ENCODE results near the gene EMB. TPM values are rescaled to one million over a fixed set of nuclear protein-coding genes. Genes with fewer than 3 reads are reported as not detected.
A peak's percentile ranks its signal among the peaks of the same experiment; 100 is the strongest.
"Not testable (repeated sequence)": the region's sequence is repeated elsewhere in the genome, so short reads cannot be mapped to it uniquely, and the experiment has no call there.

The EMB gene
- total RNA-seq (2013): 268 TPM
- polyA plus RNA-seq (100 to 1,000 TPM in 2 of 3 donors, 10 to 100 TPM in 1; 51.9 to 191 (median 131) TPM), polyA minus RNA-seq (63.2 and 115 TPM in 2 replicates), total RNA-seq (86.5 to 323 (median 235) reads per million in 11 experiments)

- peaks cover 60 to 70% of the 10 kb centered on the region in 2 donors for H3K4me1 ChIP-seq (ENCODE audit: control insufficient read depth in 1 of 2, insufficient read depth in 2 of 2, low read length in 2 of 2)
- intact Hi-C loops (cut with micrococcal nuclease): loop anchor here (10.0 kb wide), 2 partner anchors 74 to 224 kb away; partner anchors contain the start of gene PARP8 (in 1 of the 2)
- H3K9ac ChIP-seq (ENCODE audit: insufficient read depth, low read length, poor library complexity, severe bottlenecking): peak within 1 kb of the TSS; percentile 88
- H3K79me2 ChIP-seq (ENCODE audit: insufficient read depth, low read length): peaks cover 70% of the 10 kb centered on the region
- H3K4me1 Mint-ChIP-seq: peaks cover 79% of the 10 kb centered on the region
- peak within 1 kb of the TSS; percentile 90 to 91 for H3K4me3 Mint-ChIP-seq
- peak within 1 kb of the TSS; percentile 77 to 89 for H3K27ac ChIP-seq (ENCODE audit: low read depth in 1 of 2, low read length in 2 of 2)
- H2AFZ ChIP-seq (ENCODE audit: insufficient read depth, low read depth, low read length, poor library complexity, severe bottlenecking): peak within 1 kb of the TSS; percentile 94
- peaks cover 3 to 6% of the 10 kb centered on the region in 2 donors for H3K36me3 Mint-ChIP-seq
- H3K4me3 ChIP-seq (replicated peaks in 1 of 3; ENCODE audit: low read depth in 2 of 3, low read length in 3 of 3): peak within 1 kb of the TSS; percentile 73 to 77 (median 77)
- H3K4me2 ChIP-seq (replicated peaks; ENCODE audit: extremely low read depth, low read length, poor library complexity, severe bottlenecking): peak within 1 kb of the TSS; percentile 74
- WGBS (ENCODE audit: insufficient coverage): under 1% methylated on average over 78 of the region's 80 CpGs
- H3K9me3 Mint-ChIP-seq: no peaks in the 10 kb centered on the region
- no peaks in the 10 kb centered on the region for H3K27me3 ChIP-seq (ENCODE audit: control insufficient read depth in 2 of 2, insufficient read depth in 2 of 2, low read length in 2 of 2)
- no peaks in the 10 kb centered on the region for H3K27me3 Mint-ChIP-seq (ENCODE audit: low read depth in 3 of 3)
- peak within 1 kb of the TSS; percentile 87 to 95 (median 90) for H3K27ac Mint-ChIP-seq
- TF ChIP-seq, protein P1, sequence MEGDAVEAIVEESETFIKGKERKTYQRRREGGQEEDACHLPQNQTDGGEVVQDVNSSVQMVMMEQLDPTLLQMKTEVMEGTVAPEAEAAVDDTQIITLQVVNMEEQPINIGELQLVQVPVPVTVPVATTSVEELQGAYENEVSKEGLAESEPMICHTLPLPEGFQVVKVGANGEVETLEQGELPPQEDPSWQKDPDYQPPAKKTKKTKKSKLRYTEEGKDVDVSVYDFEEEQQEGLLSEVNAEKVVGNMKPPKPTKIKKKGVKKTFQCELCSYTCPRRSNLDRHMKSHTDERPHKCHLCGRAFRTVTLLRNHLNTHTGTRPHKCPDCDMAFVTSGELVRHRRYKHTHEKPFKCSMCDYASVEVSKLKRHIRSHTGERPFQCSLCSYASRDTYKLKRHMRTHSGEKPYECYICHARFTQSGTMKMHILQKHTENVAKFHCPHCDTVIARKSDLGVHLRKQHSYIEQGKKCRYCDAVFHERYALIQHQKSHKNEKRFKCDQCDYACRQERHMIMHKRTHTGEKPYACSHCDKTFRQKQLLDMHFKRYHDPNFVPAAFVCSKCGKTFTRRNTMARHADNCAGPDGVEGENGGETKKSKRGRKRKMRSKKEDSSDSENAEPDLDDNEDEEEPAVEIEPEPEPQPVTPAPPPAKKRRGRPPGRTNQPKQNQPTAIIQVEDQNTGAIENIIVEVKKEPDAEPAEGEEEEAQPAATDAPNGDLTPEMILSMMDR (IDR thresholded peaks at IDR 0.05): peak; percentile 47
- no peaks in the 10 kb centered on the region for H4K20me1 ChIP-seq (ENCODE audit: insufficient read depth, low read length)
- DNase-seq: peak; percentile 56 to 72 (median 68)
- H3K9me3 ChIP-seq (replicated peaks in 1 of 2; ENCODE audit: control insufficient read depth in 1 of 2, insufficient read depth in 1 of 2, low read length in 2 of 2): no peaks in the 10 kb centered on the region
- H3K36me3 ChIP-seq (replicated peaks in 1 of 2; ENCODE audit: control insufficient read depth in 1 of 2, insufficient read depth in 2 of 2, low read length in 2 of 2): no peaks in the 10 kb centered on the region
Measured at GRCh38 chr5:50440651-50441492, at the start of gene EMB. Gene EMB (minus strand): TSS chr5:50441288. CDS start chr5:50441151, 137 bp downstream.

GRCh38 chr5:50489491-50489890 lies 48.4 kb upstream of the EMB start:
- H3K79me2 ChIP-seq (ENCODE audit: insufficient read depth, low read length); H3K27me3 Mint-ChIP-seq (ENCODE audit: low read depth in 3 of 3); H3K4me1 Mint-ChIP-seq; H3K27ac ChIP-seq (ENCODE audit: low read depth in 1 of 2, low read length in 2 of 2); H3K36me3 Mint-ChIP-seq; DNase-seq; H3K27ac Mint-ChIP-seq; H2AFZ ChIP-seq (ENCODE audit: insufficient read depth, low read depth, low read length, poor library complexity, severe bottlenecking); H3K9me3 ChIP-seq (replicated peaks in 1 of 2; ENCODE audit: control insufficient read depth in 1 of 2, insufficient read depth in 1 of 2, low read length in 2 of 2); intact Hi-C loops (cut with micrococcal nuclease); H3K36me3 ChIP-seq (replicated peaks in 1 of 2; ENCODE audit: control insufficient read depth in 1 of 2, insufficient read depth in 2 of 2, low read length in 2 of 2); H3K4me3 ChIP-seq (replicated peaks in 1 of 3; ENCODE audit: low read depth in 2 of 3, low read length in 3 of 3); H3K4me2 ChIP-seq (replicated peaks; ENCODE audit: extremely low read depth, low read length, poor library complexity, severe bottlenecking); H4K20me1 ChIP-seq (ENCODE audit: insufficient read depth, low read length); H3K4me3 Mint-ChIP-seq; H3K27me3 ChIP-seq (ENCODE audit: control insufficient read depth in 2 of 2, insufficient read depth in 2 of 2, low read length in 2 of 2); H3K4me1 ChIP-seq (ENCODE audit: control insufficient read depth in 1 of 2, insufficient read depth in 2 of 2, low read length in 2 of 2); H3K9ac ChIP-seq (ENCODE audit: insufficient read depth, low read length, poor library complexity, severe bottlenecking): not testable (repeated sequence)
- peaks cover 12 to 38% (median 28%) of the 10 kb centered on the region in 7 donors for H3K9me3 Mint-ChIP-seq
- 100% methylated on average over 3 of the region's 10 CpGs for WGBS (ENCODE audit: insufficient coverage)

- H3K4me2 ChIP-seq (replicated peaks; ENCODE audit: extremely low read depth, low read length, poor library complexity, severe bottlenecking); DNase-seq; H3K4me1 Mint-ChIP-seq; H3K27me3 Mint-ChIP-seq (ENCODE audit: low read depth in 3 of 3); H3K79me2 ChIP-seq (ENCODE audit: insufficient read depth, low read length); H3K4me3 Mint-ChIP-seq; H3K36me3 ChIP-seq (replicated peaks in 1 of 2; ENCODE audit: control insufficient read depth in 1 of 2, insufficient read depth in 2 of 2, low read length in 2 of 2); H3K4me1 ChIP-seq (ENCODE audit: control insufficient read depth in 1 of 2, insufficient read depth in 2 of 2, low read length in 2 of 2); H3K9ac ChIP-seq (ENCODE audit: insufficient read depth, low read length, poor library complexity, severe bottlenecking); H3K4me3 ChIP-seq (replicated peaks in 1 of 3; ENCODE audit: low read depth in 2 of 3, low read length in 3 of 3); H3K36me3 Mint-ChIP-seq; H2AFZ ChIP-seq (ENCODE audit: insufficient read depth, low read depth, low read length, poor library complexity, severe bottlenecking); intact Hi-C loops (cut with micrococcal nuclease); H4K20me1 ChIP-seq (ENCODE audit: insufficient read depth, low read length); H3K27ac ChIP-seq (ENCODE audit: low read depth in 1 of 2, low read length in 2 of 2); H3K27me3 ChIP-seq (ENCODE audit: control insufficient read depth in 2 of 2, insufficient read depth in 2 of 2, low read length in 2 of 2); H3K27ac Mint-ChIP-seq; H3K9me3 Mint-ChIP-seq; H3K9me3 ChIP-seq (replicated peaks in 1 of 2; ENCODE audit: control insufficient read depth in 1 of 2, insufficient read depth in 1 of 2, low read length in 2 of 2): not testable (repeated sequence)
- no CpG with 5 or more reads among the region's 2 CpGs for WGBS (ENCODE audit: insufficient coverage)
Measured at GRCh38 chr5:50478790-50479189, 37.7 kb upstream of the EMB start.

Data from CD14-positive monocyte (primary cell).